Skeletal muscle cell (primary cell): ENCODE results near the gene CNIH4.
"Not testable (repeated sequence)": the region's sequence is repeated elsewhere in the genome, so short reads cannot be mapped to it uniquely, and the experiment has no call there.

Experiments used
- DNase-seq: peaks from one replicate; pipeline ENCODE4 v3.0.0-alpha.2; 2010; ENCODE audit warnings: low read depth
- H3K4me3 ChIP-seq: 2 replicates; pipeline ENCODE4 v1.5.1; 2011; ENCODE audit warnings: low read depth, mild to moderate bottlenecking, control low read depth, low read length, moderate library complexity

CNIH4 gene

DNA sequence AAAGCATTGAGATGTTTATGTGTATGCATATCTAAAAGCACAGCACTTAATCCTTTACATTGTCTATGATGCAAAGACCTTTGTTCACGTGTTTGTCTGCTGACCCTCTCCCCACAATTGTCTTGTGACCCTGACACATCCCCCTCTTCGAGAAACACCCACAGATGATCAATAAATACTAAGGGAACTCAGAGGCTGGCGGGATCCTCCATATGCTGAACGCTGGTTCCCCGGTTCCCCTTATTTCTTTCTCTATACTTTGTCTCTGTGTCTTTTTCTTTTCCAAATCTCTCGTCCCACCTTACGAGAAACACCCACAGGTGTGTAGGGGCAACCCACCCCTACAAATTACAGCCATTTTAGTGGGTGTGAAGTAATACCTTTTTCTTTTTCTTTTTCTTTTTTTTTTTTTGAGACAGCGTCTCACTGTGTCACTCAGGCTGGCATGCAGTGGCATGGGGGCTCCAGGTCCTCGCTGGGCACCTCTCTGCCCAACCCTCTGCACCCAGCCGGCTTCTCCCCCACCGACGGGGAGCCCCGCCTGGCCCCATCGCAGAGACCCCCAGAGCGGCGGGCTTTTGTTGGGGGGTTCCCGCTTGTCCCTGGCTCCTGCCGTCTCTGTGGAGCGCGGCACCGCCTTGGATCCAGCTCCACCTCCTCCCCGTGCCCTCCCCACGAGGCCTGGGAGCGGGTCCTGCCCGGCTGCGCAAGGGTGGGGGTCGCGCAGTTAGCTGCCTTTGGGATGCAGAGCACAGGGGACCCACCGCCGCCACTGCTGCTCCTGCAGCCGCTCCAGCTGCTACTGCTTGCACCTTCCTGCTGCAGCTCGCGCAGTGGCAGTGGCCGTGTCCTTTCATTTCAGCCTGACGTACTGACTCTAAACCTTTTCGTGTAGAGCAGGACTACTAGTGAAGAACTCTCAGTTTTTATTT, 16.0 kb upstream of the CNIH4 start:
- not testable (repeated sequence) for DNase-seq

DNA sequence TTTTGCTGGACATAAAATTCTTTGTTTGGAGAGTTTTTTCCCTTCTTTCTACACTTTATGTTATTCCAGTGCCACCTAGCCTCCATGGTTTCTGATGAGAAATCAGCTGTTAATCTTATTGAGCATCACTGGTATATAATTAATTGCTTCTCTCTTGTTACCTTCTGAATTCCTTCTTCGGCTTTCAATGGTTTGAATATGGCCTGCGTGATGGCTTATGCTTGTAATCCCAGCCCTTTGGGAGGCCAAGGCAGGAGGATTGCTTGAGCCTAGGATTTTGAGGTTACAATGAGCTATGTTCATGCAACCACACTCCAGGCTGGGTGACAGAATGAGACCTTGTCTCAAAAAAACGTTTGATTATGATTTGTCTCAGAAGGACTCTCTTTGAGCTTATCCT, 13.0 kb upstream of the CNIH4 start:
- no peak overlapping the region for H3K4me3 ChIP-seq
- DNase-seq: no peak

More for the DNA sequence above, 16.0 kb upstream of the CNIH4 start:
- H3K4me3 ChIP-seq: peak overlapping the region; percentile 54

DNA sequence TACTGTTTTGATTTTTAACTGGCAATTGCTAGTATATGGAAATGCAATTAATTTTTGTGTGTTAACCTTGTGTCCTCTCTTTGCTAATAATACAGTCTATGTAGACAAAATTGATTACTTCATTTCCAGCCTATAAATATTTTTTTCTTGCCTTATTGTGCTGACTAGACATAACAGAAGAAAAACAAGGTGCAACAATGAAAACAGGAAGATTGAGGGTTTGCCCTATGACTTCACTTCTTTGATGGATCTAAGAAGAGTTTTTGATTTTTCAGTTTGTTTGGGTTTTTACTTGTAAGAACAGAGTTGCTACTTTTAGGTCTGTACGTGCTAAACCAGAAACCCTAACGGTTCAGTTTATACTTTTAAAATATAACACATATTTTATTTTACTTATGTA, 8.5 kb upstream of the CNIH4 start:
- DNase-seq: no peak
- no peak overlapping the region for H3K4me3 ChIP-seq

DNA sequence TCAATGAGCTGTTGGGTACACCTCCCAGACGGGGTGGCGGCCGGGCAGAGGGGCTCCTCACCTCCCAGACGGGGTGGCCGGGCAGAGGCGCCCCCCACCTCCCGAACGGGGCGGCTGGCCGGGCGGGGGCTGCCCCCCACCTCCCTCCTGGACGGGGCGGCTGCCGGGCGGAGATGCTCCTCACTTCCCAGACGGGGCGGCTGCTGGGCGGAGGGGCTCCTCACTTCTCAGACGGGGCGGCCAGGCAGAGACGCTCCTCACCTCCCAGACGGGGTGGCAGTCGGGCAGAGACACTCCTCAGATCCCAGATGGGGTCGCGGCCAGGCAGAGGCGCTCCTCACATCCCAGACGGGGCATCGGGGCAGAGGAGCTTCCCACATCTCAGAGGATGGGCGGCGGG, 7.0 kb upstream of the CNIH4 start:
- not testable (repeated sequence) for DNase-seq, H3K4me3 ChIP-seq

DNA sequence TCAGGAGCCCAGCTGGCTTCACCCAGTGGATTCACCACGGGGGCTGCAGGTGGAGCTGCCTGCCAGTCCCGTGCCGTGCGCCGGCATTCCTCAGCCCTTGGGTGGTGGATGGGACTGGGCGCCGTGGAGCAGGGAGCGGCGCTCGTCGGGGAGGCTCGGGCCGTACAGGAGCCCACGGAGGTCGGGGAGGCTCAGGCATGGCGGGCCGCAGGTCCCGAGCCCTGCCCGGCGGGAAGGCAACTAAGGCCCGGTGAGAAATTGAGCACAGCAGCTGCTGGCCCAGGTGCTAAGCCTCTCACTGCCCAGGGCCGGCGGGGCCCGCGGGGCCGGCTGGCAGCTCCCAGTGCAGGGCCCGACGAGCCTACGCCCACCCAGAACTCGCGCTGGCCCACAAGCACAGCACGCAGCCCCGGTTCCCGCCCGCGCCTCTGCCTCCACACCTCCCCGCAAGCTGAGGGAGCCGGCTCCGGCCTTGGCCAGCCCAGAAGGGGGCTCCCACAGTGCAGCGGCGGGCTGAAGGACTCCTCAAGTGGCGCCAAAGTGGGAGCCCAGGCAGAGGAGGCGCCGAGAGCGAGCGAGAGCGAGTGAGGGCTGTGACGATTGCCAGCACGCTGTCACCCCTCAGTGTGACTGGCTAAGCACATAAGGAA, 4.1 kb upstream of the CNIH4 start:
- DNase-seq, H3K4me3 ChIP-seq: not testable (repeated sequence)

DNA sequence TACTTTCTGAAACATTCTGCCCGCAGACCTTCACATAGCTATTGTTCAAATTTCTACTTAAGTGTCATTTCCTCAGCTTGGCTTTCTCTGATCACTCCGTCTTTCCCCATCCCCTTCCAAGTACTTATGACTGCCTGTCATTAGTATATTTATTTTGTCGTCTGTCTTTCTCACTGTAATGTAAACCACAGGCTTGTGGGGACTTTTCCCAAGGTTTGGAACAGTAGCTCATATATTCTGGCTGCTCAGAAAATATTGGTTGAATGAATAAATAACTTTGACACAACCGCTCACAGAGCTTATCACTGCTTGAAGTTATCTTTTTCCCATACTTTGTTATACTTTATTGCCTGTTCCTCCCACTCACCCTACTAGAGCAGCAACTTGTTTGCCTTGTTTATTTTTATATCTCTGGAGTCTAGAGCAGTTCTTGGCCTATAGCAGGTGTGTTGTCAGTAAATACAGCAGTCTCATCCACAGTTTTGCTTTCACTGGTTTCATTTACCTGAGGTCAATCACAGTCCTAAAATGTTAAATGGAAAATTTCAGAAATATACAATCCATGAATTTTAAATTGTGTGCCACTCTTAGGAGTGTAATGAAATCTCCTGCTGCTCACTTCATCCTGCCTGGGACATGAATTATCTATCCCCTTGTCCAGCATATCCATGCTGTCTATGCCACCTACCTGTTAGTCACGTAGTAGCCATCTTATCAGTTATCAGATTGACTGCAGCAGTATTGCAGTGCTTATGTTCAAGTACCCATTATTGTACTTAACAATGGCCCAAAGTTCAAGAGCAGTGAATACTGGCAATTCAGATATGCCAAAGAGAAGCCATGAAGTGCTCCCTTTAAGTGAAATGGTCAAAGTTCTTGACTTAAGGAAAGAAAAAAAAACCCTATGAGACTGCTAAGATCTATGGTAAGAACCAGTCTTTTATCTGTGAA, 2.4 kb upstream of the CNIH4 start:
- DNase-seq: no peak

DNA sequence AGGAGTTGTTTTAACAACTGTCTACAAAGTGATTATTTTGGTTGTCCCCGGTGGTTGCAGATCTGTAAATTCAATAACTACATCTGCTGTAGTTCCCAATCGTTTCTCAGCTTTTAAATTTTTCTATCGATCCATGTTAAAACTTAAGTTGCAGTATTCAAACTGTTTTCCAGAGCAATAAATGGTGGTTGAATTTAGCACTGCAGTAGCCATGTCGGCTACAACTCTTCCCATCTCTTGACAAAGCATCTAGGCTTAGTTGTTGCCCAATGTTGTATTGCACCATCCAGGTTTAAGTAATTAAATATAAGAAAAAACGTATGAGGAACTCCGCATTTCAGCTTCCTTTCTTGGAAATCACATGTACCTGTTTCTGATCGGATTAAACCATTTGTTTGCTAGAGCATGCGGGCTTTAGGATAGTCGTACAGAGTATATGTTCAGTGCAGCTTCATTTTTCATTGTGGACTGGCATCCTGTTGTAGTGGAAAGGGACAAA, 996 bp downstream of the CNIH4 start:
- DNase-seq: no peak
- peak overlapping the region; percentile 82 for H3K4me3 ChIP-seq

More for the DNA sequence above, 2.4 kb upstream of the CNIH4 start:
- no peak overlapping the region for H3K4me3 ChIP-seq

DNA sequence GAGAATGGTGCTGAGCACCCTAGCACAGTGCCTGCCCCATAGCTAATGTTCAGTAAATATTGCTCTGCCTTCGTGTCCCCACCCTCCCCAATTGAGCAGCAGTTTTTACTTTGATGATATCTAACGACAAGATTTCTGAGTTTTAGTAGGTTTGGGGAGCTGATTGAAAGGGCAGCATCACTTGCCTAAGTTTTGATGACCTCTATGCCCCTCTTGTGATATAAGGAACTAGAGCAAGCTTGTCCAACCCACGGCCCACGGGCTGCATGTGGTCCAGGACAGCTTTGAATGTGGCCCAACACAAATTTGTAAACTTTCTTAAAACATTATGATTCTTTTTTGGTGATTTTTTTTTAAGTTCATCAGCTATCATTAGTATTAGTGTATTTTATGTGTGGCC, 1.6 kb downstream of the CNIH4 start:
- DNase-seq: no peak
- H3K4me3 ChIP-seq: peak overlapping the region; percentile 82

DNA sequence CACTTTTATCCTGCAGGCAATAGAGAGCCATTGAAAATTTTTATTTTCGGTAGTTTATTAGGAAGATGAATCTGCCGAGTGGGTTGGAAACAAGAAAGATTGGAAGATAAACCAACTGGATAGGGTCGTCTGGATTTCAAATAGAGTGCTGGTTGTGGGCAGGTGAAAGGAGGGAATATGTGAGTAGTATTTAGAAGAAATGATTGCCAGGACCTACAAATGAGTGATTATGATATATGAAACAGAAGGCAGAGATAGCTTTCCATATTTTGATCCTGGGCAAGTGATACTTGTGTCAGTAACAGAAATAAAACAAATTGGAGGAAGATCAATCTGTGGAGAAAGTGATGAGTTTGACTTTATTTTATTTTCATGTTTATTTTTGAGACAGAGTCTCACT, 2.5 kb downstream of the CNIH4 start:
- DNase-seq: no peak
- no peak overlapping the region for H3K4me3 ChIP-seq

DNA sequence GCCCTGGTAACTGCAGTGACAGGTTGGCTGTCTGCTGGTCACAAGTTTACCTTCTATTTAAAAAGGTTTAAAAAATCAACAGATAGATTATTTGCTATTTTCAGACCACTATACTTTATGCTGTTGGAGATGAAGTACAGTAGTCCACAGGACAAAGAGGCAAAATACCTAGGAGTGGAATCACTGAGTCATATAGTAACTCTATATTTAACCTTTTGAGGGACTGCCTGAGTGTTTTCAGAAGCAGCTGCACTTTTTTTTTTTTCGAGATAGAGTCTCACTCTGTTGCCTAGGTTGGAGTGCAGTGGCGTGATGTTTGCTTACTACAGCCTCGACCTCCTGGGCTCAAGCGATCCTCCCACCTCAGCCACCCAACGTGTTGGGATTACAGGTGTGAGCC, 11.7 kb downstream of the CNIH4 start:
- no peak overlapping the region for H3K4me3 ChIP-seq
- DNase-seq: no peak

DNA sequence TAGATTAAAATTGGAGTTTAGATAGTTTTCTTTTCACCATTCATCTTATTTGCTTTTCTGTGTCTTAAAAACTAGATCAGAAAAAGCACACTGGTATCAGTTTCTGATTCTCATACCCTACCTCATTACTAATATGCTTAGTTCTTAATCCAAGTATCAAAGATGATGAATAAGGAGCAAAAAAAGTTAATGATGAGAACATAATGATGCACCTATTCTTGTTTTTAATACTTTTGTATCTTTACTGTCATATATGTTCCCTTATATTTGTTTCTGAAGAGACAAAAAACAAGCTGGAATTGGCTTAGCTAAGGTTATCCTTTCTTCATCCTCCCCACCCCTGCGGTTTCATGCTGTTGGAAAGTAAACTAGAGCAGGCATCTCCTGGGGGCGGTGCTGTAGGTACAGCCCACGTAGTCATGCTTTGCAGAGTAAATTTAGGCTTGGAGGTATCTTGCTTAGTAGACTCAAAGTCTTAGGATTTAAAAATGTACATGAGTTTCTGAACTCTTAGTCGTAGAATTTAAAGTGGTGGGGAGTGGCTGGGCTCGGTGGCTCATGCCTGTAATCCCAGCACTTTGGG, 16.4 kb downstream of the CNIH4 start:
- no peak overlapping the region for H3K4me3 ChIP-seq
- DNase-seq: no peak

DNA sequence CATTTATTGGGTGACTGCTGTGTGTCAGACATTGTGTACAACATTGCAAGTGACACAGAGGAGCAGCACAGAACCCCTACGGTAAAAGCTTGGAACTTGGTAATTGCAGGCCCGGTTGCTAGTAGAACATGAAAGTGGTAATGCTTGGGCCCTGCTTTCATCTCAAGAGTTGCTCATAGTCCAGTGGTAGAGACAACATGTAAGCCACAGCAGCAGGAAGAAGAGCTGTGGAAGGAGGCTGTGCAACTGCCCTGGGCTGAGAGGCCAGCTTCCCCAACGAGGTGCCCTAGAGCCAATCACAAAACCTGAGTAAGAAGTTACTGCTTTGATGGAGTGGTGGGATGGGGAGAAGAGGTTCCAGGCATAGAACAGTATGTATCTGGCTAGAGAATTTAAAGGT, 18.4 kb downstream of the CNIH4 start:
- no peak overlapping the region for H3K4me3 ChIP-seq
- DNase-seq: no peak

DNA sequence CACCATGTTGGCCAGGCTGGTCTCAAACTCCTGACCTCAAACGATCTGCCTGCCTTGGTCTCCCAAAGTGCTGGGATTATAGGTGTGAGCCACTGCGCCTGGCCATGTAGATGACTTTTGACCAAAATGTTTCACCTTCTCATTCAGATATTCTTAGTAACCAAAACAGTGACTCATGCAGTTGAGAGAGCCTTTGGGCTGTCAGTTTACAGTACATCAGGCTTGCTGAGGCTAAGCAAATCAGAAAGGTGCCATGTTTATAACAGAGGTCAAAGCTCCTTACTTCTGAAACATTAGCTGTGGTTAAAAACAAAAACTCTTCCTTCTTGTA, 21.0 kb downstream of the CNIH4 start:
- DNase-seq: no peak
- no peak overlapping the region for H3K4me3 ChIP-seq

DNA sequence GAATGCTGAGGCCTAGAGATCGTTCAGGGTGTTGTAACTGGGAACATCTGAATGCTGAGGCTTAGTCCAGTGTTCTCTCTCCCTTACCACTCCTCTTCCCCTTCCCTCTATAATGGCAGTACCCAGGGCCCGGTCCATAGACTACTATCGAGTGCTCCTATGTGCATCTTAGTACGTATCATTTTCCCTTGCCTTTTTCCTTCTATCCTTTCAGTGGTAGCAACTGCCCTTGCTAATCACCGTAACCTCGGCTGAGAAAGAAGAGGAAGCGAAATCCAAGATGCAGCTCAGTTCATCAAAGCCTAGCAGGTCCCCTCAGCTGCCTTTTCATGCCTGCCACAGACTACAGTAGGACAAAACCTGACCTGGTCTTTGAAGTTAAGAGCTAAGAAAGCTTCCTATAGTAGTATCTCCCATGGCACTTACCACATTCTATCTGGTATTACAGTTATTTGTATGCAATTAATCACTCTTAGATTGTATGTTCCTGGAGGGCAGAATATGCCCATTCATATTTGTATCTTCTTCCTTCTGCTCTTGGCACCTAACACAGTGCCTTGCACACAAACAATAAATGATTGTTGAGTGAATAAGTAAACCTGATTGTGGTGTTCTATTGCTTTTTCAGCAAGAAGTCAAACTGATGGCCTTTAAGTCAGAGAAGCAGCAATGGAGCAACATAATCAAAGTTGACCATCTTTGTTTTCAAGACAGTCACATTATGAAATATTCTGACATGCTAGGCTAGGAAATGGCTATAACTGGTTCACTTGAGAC, 22.4 kb downstream of the CNIH4 start:
- no peak for DNase-seq
- H3K4me3 ChIP-seq: no peak overlapping the region

DNA sequence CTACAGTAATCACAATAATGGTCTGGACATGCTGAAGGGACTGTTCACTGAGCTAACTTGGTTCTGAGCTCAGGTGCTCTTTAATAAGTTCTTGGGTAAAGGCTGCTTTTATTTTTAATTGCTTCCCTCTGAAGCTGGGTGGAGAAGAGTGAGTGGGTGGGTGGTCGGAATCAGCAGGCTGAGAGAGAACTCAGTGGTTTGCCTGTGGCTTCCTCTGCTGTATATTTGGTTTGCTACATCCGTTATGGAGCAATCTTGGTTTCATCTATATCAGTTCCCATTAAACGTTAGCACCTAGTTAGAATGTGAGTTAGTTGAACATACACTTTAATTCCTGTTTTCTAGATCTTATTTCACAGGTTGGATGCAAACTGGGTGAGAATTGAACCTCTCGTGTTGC, 23.3 kb downstream of the CNIH4 start:
- DNase-seq: no peak
- H3K4me3 ChIP-seq: no peak overlapping the region

DNA sequence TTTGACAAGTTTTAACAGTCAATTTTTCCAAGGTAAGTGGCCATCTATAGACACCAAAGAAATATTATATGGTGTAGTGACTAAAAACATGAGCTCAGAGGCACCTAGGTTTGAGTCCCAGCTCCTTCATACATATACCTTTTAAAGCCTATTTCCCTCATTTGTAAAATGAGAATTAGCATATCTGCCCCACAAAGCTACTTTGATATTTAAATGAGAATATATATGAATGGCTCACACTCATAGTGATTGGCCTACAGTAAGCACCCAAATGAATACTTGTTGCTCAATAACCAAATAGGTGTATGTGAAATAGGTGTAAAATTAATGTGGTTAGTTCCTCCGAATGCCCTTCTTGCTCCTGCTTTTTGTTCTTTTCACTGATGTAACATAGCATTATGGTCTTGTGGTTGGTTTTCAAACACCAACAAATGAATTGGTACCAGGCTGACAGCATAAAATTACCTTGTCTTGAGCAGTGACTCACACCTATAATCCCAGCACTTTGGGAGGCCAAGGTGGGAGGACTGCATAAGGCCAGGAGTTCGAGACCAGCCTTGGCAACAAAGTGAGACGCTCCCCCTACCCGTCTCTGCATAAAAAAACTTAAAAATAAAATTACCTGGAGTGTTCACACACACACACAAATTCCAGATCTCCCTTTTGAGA, 25.3 kb downstream of the CNIH4 start:
- no peak overlapping the region for H3K4me3 ChIP-seq
- DNase-seq: no peak

DNA sequence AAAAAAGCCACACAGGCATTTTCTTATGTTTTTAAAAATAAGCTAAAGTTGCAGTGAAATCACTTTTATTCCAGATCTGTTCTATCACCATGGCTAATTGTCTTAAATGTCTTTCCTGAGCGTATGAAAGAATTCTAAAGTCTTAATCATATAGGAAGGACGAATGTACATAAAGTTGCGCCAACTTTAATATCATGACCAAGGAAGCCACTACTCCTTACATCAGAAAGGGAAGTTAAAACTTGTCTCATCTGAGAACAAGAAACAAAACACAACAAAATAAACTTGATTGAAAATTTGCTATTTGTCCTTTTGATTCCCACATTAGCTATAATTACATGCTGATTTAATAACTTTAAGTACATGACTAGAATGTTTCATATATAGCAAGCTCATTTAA, 26.5 kb downstream of the CNIH4 start:
- no peak overlapping the region for H3K4me3 ChIP-seq
- DNase-seq: no peak

DNA sequence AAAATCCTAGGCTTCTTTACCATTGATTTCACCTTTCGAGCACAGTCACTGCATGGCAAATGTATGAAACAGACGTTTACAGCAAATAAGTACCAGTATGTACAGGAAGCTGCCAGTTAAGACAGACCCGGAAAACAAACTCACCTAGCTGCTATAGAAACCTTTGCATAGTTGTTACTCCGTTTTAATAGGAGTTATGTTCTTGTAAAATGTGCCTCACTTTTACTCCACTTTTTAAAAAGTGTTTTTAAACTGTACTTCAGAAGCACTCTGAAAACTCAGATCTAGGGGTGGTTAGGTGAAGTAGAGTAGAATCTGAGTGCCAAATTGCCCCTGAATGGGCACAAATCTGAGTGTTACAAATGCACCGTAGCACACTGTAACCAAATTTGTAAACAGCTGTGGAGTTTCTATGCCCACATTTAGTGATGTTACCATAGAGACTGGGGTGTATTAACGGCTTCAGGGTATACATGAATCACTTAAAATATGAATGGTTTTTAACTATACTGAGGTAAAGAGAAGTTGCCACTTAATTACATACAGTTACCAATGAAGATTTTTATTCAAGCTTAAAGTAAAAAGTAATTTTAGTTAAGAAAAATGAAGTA, 30.7 kb downstream of the CNIH4 start:
- no peak overlapping the region for H3K4me3 ChIP-seq
- no peak for DNase-seq
